Hepatocyte (in vitro differentiated cells): Measurements from ENCODE around the gene CCBE1.

Source experiments
- CTCF ChIP-seq: fragments of 200-600 bp; sonication (generic); IDR thresholded peaks from 2 replicates; pipeline ENCODE4 v1.5.1; 2016; ENCODE audit warnings: antibody characterized with exemption, mild to moderate bottlenecking; ENCODE audit not compliant: poor library complexity
- EZH2 ChIP-seq: fragments of 200-600 bp; sonication (generic); IDR thresholded peaks from 2 replicates; pipeline ENCODE4 v1.6.1; 2016; ENCODE audit warnings: antibody characterized with exemption, mild to moderate bottlenecking, borderline replicate concordance

- TF ChIP-seq CTCF: no peak
- no peak for TF ChIP-seq EZH2
Observed at GRCh38 chr18:59520562-59521355, 176.5 kb downstream of the CCBE1 start.
